MM.1S (cell line): ENCODE results near the gene ARMCX5.
A peak's percentile ranks its signal among the peaks of the same experiment; 100 is the strongest.

ENCODE experiments used
- DNase-seq: peaks from one replicate; pipeline ENCODE4 v3.0.0-alpha.2; 2015
- H2AFZ ChIP-seq: fragments of 300-600 bp; sonication (generic); 2 replicates; pipeline ENCODE4 v1.6.0; 2016; ENCODE audit warnings: antibody characterized with exemption, low read length
- H3F3A ChIP-seq: fragments of 300-600 bp; sonication (generic); 2 replicates; pipeline ENCODE4 v1.6.1; 2016; ENCODE audit warnings: mild to moderate bottlenecking, antibody characterized with exemption, low read length, moderate library complexity, mixed read lengths; ENCODE audit not compliant: insufficient read depth
- H3K27ac ChIP-seq: fragments of 300-600 bp; sonication (generic); 2 replicates; pipeline ENCODE4 v1.5.1; 2016; ENCODE audit warnings: mild to moderate bottlenecking, low read length
- H3K27me3 ChIP-seq: fragments of 300-600 bp; sonication (generic); replicated peaks from 2 replicates; pipeline ENCODE4 v1.6.0; 2016; ENCODE audit warnings: low read length; ENCODE audit not compliant: insufficient read depth
- H3K36me3 ChIP-seq: fragments of 300-600 bp; sonication (generic); replicated peaks from 2 replicates; pipeline ENCODE4 v1.6.1; 2016; ENCODE audit warnings: mild to moderate bottlenecking, low read length, mixed read lengths; ENCODE audit not compliant: insufficient read depth
- H3K4me1 ChIP-seq: fragments of 300-600 bp; sonication (generic); 2 replicates; pipeline ENCODE4 v1.6.1; 2016; ENCODE audit warnings: low read length, mixed read lengths
- H3K4me2 ChIP-seq: fragments of 300-600 bp; sonication (generic); 2 replicates; pipeline ENCODE4 v1.6.0; 2016; ENCODE audit warnings: low read depth, low read length
- H3K4me3 ChIP-seq: fragments of 300-600 bp; sonication (generic); 2 replicates; pipeline ENCODE4 v1.5.1; 2016; ENCODE audit warnings: low read length, mixed read lengths
- H3K79me2 ChIP-seq: fragments of 300-600 bp; sonication (generic); 2 replicates; pipeline ENCODE4 v1.6.1; 2016; ENCODE audit warnings: mixed run types, low read length, mixed read lengths
- H3K9ac ChIP-seq: fragments of 300-600 bp; sonication (generic); 2 replicates; pipeline ENCODE4 v1.6.1; 2016; ENCODE audit warnings: low read length, mixed read lengths
- H3K9me2 ChIP-seq: fragments of 300-600 bp; sonication (generic); replicated peaks from 2 replicates; pipeline ENCODE4 v1.6.1; 2016; ENCODE audit warnings: mild to moderate bottlenecking, low read length, mixed read lengths; ENCODE audit not compliant: insufficient read depth
- H3K9me3 ChIP-seq: fragments of 300-600 bp; sonication (generic); replicated peaks from 2 replicates; pipeline ENCODE4 v1.6.1; 2016; ENCODE audit warnings: mild to moderate bottlenecking, low read length, mixed read lengths; ENCODE audit not compliant: insufficient read depth
- H4K20me1 ChIP-seq: fragments of 300-600 bp; sonication (generic); 2 replicates; pipeline ENCODE4 v1.6.1; 2016; ENCODE audit warnings: mild to moderate bottlenecking, low read length, moderate library complexity, mixed read lengths; ENCODE audit not compliant: insufficient read depth
- CTCF ChIP-seq: fragments of 300-600 bp; sonication (generic); IDR thresholded peaks from 2 replicates; pipeline ENCODE4 v1.5.1; 2016; ENCODE audit warnings: antibody characterized with exemption, low read length, mixed read lengths
- EZH2 ChIP-seq: fragments of 300-600 bp; sonication (generic); optimal IDR thresholded peaks from 2 replicates; pipeline ENCODE3; 2017; ENCODE audit warnings: low read depth, mild to moderate bottlenecking, antibody characterized with exemption, low read length, mixed read lengths
- EZH2phosphoT487 ChIP-seq: fragments of 300-600 bp; sonication (generic); IDR thresholded peaks from 2 replicates; pipeline ENCODE4 v1.6.1; 2018; ENCODE audit warnings: antibody characterized with exemption, low read length

Gene ARMCX5

DNA sequence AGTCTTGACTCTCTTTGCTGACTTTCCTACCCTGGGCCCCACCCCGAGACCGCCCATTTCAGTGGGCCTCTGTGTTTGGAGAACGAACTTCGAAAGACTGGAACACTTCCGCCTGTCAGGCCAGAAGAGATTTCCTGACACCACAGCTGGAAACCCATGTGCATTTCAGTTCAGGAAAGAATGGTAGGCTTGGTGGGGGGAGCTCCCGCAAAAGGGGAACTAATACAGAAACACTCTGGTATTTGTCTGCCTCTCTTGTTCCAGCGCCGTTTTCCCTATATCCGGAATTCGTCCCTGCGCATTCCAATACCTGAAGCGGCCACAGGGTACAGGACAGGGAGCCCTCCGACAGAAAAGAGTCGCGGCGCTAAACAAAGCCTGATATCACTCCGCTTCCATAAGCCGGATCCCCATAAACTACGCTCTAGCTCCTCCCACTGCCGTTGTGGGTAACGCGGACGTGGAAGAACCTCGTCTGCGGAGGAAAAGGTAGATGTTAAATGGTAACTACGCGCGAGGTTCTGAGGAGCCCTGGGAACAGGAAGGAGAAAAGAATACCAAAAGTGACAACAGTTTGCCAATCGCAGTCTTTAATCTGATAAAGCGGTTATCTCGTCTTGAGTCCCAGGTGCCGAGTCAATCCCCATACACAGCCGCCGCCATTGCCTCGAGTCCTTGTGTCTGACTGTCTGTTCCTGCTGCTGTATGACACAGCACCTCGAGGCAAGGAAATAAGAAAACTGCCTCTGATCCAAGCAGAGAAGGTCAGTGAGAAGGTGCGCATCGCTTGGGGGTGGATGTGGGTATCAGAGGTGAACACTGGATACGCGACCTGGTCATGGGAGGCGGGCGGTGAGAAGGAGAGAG is at the start of gene ARMCX5:
TSS of gene ARMCX5 (plus strand) at position 432 of the 867 bp plus-strand sequence. CDS start 2,627 bp downstream, outside the sequence.
- H3K4me2 ChIP-seq = peak within 1 kb of the TSS; percentile 72
- peak; percentile 50 for DNase-seq
- H3K9ac ChIP-seq = peak within 1 kb of the TSS; percentile 21; the same call in 1 of the 2 replicates
- H3K36me3 ChIP-seq = no peaks in the 10 kb centered on the region
- H3K27me3 ChIP-seq = no peaks in the 10 kb centered on the region
- no peaks in the 10 kb centered on the region for H4K20me1 ChIP-seq
- H3F3A ChIP-seq = no peaks in the 10 kb centered on the region
- TF ChIP-seq CTCF (no peak), EZH2phosphoT487 (no peak), EZH2 (no peak)
- H3K9me2 ChIP-seq = no peaks in the 10 kb centered on the region
- peak within 1 kb of the TSS; percentile 61 for H3K4me3 ChIP-seq
- no peaks in the 10 kb centered on the region for H3K79me2 ChIP-seq
- H3K9me3 ChIP-seq = no peaks in the 10 kb centered on the region
- H3K27ac ChIP-seq = no peak within 1 kb of the TSS
- H2AFZ ChIP-seq = peak within 1 kb of the TSS; percentile 67
- H3K4me1 ChIP-seq = no peaks in the 10 kb centered on the region

- H3F3A ChIP-seq = no peaks in the 10 kb centered on the region
- H3K9me3 ChIP-seq = no peaks in the 10 kb centered on the region
- TF ChIP-seq EZH2phosphoT487 = no peak
- no peak for TF ChIP-seq EZH2
- TF ChIP-seq CTCF = no peak
- DNase-seq = no peak
- no peak overlapping the region for H3K27ac ChIP-seq
- H3K27me3 ChIP-seq = no peaks in the 10 kb centered on the region
- no peaks in the 10 kb centered on the region for H3K9me2 ChIP-seq
- no peak overlapping the region for H2AFZ ChIP-seq
- no peaks in the 10 kb centered on the region for H3K36me3 ChIP-seq
- H3K9ac ChIP-seq = no peak overlapping the region
- no peaks in the 10 kb centered on the region for H3K4me1 ChIP-seq
- no peak overlapping the region for H3K4me3 ChIP-seq
- no peak overlapping the region for H3K4me2 ChIP-seq
- no peaks in the 10 kb centered on the region for H3K79me2 ChIP-seq
- H4K20me1 ChIP-seq = no peaks in the 10 kb centered on the region
Measured at GRCh38 chrX:102558607-102559006, 40.7 kb upstream of the ARMCX5 start.

DNA sequence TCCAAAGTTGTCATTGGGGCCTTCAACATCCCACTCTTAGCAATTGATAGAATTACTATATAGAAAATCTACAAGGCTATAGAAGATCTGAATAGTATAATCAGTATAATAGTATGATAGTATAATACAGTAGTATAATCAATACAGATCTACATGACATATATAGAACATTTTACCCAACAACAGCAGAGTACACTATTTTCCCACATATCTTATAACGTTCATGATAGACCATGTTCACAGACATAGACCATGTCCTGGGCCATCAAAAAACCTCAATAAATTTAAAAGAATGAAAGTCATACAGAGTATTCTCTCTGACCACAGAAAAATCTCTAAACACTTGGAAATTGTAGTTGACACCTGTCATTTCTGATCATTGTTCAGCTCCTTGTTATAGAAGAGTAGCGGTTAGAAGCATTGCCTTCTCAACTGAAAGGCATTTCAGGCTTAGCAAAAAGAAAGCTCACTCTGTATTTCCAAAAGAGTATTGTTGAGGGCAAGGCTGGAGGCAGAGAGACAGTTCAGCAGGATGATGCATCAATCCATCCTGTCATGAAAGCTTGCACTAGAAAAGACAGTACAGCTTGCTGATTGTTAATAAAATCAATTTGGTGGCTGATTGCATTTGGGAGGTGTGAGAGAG is 38.8 kb upstream of the ARMCX5 start:
- no peak overlapping the region for H3K4me2 ChIP-seq
- H3F3A ChIP-seq = no peaks in the 10 kb centered on the region
- no peaks in the 10 kb centered on the region for H3K36me3 ChIP-seq
- no peaks in the 10 kb centered on the region for H3K27me3 ChIP-seq
- H4K20me1 ChIP-seq = no peaks in the 10 kb centered on the region
- no peaks in the 10 kb centered on the region for H3K4me1 ChIP-seq
- no peak overlapping the region for H2AFZ ChIP-seq
- no peak overlapping the region for H3K9ac ChIP-seq
- no peaks in the 10 kb centered on the region for H3K9me3 ChIP-seq
- no peaks in the 10 kb centered on the region for H3K9me2 ChIP-seq
- DNase-seq = no peak
- H3K4me3 ChIP-seq = no peak overlapping the region
- H3K27ac ChIP-seq = no peak overlapping the region
- no peaks in the 10 kb centered on the region for H3K79me2 ChIP-seq
- TF ChIP-seq EZH2 (no peak), CTCF (no peak), EZH2phosphoT487 (no peak)
